Osteoblast (primary cell): ENCODE measurements around the gene CRTC1. TPM values are rescaled to one million over a fixed set of nuclear protein-coding genes. Genes with fewer than 3 reads are reported as not detected.

Source experiments
- DNase-seq: peaks from one replicate; pipeline ENCODE4 v3.0.0; 2011; ENCODE audit warnings: low spot score, mixed read lengths; ENCODE audit not compliant: insufficient read length; ENCODE audit errors: missing footprints
- H2AFZ ChIP-seq: 2 replicates; pipeline ENCODE4 v1.6.0; 2011; ENCODE audit warnings: mild to moderate bottlenecking, low read length
- H3K27ac ChIP-seq: 2 replicates; pipeline ENCODE4 v1.5.1; 2011; ENCODE audit warnings: mild to moderate bottlenecking, low read depth, low read length, moderate library complexity
- H3K27me3 ChIP-seq: 2 replicates; pipeline ENCODE4 v1.6.0; 2012; ENCODE audit warnings: mild to moderate bottlenecking, control low read depth, inconsistent platforms, low read length, moderate library complexity; ENCODE audit not compliant: insufficient read depth
- H3K36me3 ChIP-seq: 2 replicates; pipeline ENCODE4 v1.5.1; 2011; ENCODE audit warnings: mild to moderate bottlenecking, low read length, control low read depth, moderate library complexity; ENCODE audit not compliant: insufficient read depth
- H3K4me1 ChIP-seq: 2 replicates; pipeline ENCODE4 v1.5.1; 2011; ENCODE audit warnings: mild to moderate bottlenecking, low read length, control low read depth, moderate library complexity; ENCODE audit not compliant: insufficient read depth
- H3K4me2 ChIP-seq: 2 replicates; pipeline ENCODE4 v1.6.0; 2011; ENCODE audit warnings: mild to moderate bottlenecking, low read length; ENCODE audit not compliant: insufficient read depth
- H3K4me3 ChIP-seq: fragments of 200-600 bp; sonication (generic); 3 replicates; pipeline ENCODE4 v1.5.1; 2012; ENCODE audit warnings: mild to moderate bottlenecking, low read length, inconsistent platforms; ENCODE audit not compliant: insufficient read depth
- H3K79me2 ChIP-seq: 2 replicates; pipeline ENCODE4 v1.6.0; 2012; ENCODE audit warnings: mild to moderate bottlenecking, low read length, control low read depth, inconsistent platforms; ENCODE audit not compliant: insufficient read depth
- H3K9me3 ChIP-seq: 2 replicates; pipeline ENCODE4 v1.5.1; 2011; ENCODE audit warnings: low read depth, low read length, control low read depth
- H4K20me1 ChIP-seq: 2 replicates; pipeline ENCODE4 v1.6.0; 2012; ENCODE audit warnings: mild to moderate bottlenecking, low read length, control low read depth; ENCODE audit not compliant: insufficient read depth
- total RNA-seq: library from RNA; depleted of rRNA; stranded (reverse); fragments of >200 nt; gene quantifications from 2 replicates; pipeline ENCODE4 v1.2.3, GENCODE V29; 2012
- TF ChIP-seq, protein P1 (sequence below): IDR thresholded peaks from 2 replicates; pipeline ENCODE4 v1.5.1; 2011; ENCODE audit warnings: mild to moderate bottlenecking, low read depth, low read length, moderate library complexity; ENCODE audit errors: extremely low read depth

CRTC1 gene
- total RNA-seq, 1 donor = 4.0 TPM

DNA sequence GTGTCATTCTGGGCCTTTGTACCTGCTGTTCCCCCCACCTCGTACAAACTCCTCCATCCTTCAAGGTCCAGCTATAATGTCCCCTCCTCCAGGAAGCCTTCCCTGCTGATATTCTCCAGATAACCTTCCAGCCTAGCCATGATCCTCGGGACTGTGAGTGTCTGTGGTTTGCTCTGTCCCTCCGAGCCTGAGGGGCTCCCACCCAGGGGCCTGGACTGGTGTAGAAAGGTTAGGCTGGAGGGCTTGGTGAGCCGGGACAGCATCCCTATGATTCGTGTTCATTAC lies 110.5 kb downstream of the CRTC1 start:
- H3K27ac ChIP-seq = no peak overlapping the region
- peaks cover 9% of the 10 kb centered on the region for H3K4me1 ChIP-seq
- no peaks in the 10 kb centered on the region for H4K20me1 ChIP-seq
- no peak overlapping the region for H3K4me3 ChIP-seq
- TF ChIP-seq, protein P1, sequence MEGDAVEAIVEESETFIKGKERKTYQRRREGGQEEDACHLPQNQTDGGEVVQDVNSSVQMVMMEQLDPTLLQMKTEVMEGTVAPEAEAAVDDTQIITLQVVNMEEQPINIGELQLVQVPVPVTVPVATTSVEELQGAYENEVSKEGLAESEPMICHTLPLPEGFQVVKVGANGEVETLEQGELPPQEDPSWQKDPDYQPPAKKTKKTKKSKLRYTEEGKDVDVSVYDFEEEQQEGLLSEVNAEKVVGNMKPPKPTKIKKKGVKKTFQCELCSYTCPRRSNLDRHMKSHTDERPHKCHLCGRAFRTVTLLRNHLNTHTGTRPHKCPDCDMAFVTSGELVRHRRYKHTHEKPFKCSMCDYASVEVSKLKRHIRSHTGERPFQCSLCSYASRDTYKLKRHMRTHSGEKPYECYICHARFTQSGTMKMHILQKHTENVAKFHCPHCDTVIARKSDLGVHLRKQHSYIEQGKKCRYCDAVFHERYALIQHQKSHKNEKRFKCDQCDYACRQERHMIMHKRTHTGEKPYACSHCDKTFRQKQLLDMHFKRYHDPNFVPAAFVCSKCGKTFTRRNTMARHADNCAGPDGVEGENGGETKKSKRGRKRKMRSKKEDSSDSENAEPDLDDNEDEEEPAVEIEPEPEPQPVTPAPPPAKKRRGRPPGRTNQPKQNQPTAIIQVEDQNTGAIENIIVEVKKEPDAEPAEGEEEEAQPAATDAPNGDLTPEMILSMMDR = no peak
- H3K79me2 ChIP-seq = no peaks in the 10 kb centered on the region
- H2AFZ ChIP-seq = no peak overlapping the region
- no peak overlapping the region for H3K4me2 ChIP-seq
- no peak for DNase-seq
- no peaks in the 10 kb centered on the region for H3K9me3 ChIP-seq
- peaks cover 47% of the 10 kb centered on the region for H3K27me3 ChIP-seq
- H3K36me3 ChIP-seq = no peaks in the 10 kb centered on the region

DNA sequence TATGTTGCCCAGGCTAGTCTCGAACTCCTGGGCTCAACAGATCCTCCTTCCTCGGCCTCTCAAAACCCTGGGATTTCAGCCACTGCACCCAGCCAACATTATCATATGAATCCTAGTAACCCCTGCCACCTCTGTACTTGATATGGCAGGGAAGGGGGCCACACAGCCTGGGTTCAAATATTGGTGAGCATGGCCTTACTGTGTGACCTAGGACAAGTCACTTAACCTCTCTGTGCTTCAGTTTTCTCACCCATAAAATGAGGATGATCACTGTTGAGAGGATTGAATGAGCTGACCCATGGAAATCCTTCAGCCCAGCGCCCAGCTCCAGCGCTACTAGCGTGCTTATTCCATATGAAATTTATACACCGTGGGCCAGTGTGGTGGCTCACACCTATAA lies 111.2 kb downstream of the CRTC1 start:
- Histone ChIP-seq H3K27ac (no peak overlapping the region), H3K27me3 (peaks cover 46% of the 10 kb centered on the region)

DNA sequence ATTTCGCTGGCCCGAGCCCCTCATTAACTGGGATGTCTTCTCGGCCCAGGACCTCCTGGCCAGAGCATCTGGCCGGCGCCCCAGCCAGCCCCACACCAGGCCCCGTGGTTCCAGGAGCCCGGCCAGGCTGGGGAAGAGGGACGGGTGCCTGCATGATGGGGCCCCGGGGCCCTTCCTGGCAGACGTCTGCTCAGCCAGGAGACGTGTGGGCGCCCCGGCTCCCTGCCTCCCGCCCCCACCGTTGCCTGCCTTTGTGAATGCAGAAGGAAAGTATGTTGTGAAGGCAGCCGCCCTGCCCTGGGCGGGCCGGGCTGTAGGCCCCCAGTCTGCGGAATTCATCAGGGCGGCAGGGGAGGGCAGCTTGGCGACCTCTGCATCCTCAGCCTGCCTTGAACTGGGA lies 112.1 kb downstream of the CRTC1 start:
- H3K27me3 ChIP-seq = peaks cover 43% of the 10 kb centered on the region
- H4K20me1 ChIP-seq = no peaks in the 10 kb centered on the region
- DNase-seq = peak; percentile 94
- H3K4me1 ChIP-seq = peaks cover 9% of the 10 kb centered on the region
- peak overlapping the region; percentile 48 for H3K4me2 ChIP-seq
- H3K9me3 ChIP-seq = no peaks in the 10 kb centered on the region
- no peak overlapping the region for H3K4me3 ChIP-seq
- TF ChIP-seq, protein P1 = no peak
- H3K79me2 ChIP-seq = no peaks in the 10 kb centered on the region
- peak overlapping the region; percentile 51 for H2AFZ ChIP-seq
- H3K27ac ChIP-seq = no peak overlapping the region
- no peaks in the 10 kb centered on the region for H3K36me3 ChIP-seq

More for the DNA sequence above, 111.2 kb downstream of the CRTC1 start:
- no peak overlapping the region for H2AFZ ChIP-seq
- DNase-seq = peak; percentile 2
- H3K4me3 ChIP-seq = no peak overlapping the region
- no peaks in the 10 kb centered on the region for H3K79me2 ChIP-seq
- H3K9me3 ChIP-seq = no peaks in the 10 kb centered on the region
- TF ChIP-seq, protein P1 = no peak
- H4K20me1 ChIP-seq = no peaks in the 10 kb centered on the region
- peaks cover 9% of the 10 kb centered on the region for H3K4me1 ChIP-seq
- no peak overlapping the region for H3K4me2 ChIP-seq
- H3K36me3 ChIP-seq = no peaks in the 10 kb centered on the region

DNA sequence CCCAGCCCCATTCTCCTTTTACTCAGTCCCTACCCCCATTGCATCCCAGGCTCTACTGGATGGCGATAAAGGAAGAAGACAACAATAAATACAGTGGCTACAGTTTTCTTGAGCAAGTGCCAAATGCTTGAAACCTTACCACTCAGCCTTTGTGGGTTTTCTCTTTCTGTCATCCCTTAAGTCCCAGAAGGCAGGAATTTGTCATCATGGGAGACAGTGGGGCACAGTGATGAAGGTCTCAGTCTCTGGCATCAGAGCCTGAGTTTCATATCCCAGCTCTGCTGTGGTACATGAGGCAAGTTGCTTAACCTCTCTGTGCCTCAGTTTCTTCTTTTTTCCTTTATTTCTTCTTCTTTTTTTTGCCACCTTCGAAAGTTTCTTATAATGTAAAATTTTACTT lies 112.8 kb downstream of the CRTC1 start:
- no peak overlapping the region for H3K27ac ChIP-seq
- no peaks in the 10 kb centered on the region for H3K9me3 ChIP-seq
- H3K4me3 ChIP-seq = no peak overlapping the region
- no peaks in the 10 kb centered on the region for H4K20me1 ChIP-seq
- no peaks in the 10 kb centered on the region for H3K36me3 ChIP-seq
- no peaks in the 10 kb centered on the region for H3K79me2 ChIP-seq
- TF ChIP-seq, protein P1 = no peak
- peak overlapping the region; percentile 48 for H3K4me2 ChIP-seq
- H3K4me1 ChIP-seq = peaks cover 9% of the 10 kb centered on the region
- peaks cover 43% of the 10 kb centered on the region for H3K27me3 ChIP-seq
- peak; percentile 32 for DNase-seq
- no peak overlapping the region for H2AFZ ChIP-seq
